GM10847 (cell line): ENCODE results near the gene RABAC1.

ENCODE experiments used
- POLR2A ChIP-seq: IDR thresholded peaks from 2 replicates; pipeline ENCODE4 v1.6.1; 2011; ENCODE audit not compliant: insufficient read length; ENCODE audit errors: extremely low read depth

RABAC1 gene

DNA sequence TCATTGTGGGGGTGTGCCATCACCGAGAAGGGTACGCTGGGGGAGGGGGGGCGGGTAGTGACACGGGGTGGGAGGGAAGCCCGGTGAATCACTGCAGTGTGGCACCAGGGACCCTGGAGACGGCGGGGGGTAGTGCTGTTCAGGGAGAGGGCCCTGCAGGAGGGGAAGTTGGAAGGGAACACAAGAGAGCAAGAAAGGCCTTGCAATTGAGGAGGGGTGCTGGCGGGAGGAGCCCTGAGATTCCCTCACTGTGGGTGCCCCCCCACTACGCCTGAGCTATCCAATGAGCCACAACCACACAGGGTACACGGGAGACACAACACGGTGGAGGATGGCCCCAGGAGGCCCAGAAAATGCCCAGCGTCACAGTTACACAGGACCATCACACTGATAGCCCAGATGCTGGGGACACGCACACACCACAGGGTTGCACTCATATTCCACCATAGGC lies 35.4 kb upstream of the RABAC1 start:
- TF ChIP-seq POLR2A = no peak

- no peak for TF ChIP-seq POLR2A
Observed at GRCh38 chr19:41993612-41994483, 34.7 kb upstream of the RABAC1 start, which contains the start of gene ATP1A3. TSS of gene ATP1A3 (minus strand) at chr19:41994230. CDS start at chr19:41994076, 154 bp downstream.

DNA sequence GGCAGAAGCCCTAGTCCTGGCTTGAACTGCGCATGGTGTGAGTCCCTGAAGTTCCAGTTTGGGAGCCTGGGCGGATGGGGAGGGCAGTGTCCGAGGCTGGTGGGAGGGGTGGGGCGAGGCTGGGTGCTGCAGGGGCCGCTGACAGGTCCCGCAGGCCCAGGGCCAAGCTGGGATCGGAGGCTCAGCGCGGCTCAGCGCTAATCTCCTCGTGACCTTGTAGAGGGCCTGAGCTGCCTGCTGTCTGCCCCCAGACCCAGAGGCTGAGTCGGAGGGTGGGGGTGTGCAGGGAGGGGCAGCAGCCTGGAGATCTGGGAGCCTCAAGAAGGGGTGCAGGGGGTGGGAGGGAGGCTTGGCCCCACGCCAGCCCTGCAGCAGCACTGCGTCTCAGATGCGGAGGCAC lies 31.9 kb upstream of the RABAC1 start:
- no peak for TF ChIP-seq POLR2A

- no peak for TF ChIP-seq POLR2A
Observed at GRCh38 chr19:41990615-41991014, 31.5 kb upstream of the RABAC1 start.

DNA sequence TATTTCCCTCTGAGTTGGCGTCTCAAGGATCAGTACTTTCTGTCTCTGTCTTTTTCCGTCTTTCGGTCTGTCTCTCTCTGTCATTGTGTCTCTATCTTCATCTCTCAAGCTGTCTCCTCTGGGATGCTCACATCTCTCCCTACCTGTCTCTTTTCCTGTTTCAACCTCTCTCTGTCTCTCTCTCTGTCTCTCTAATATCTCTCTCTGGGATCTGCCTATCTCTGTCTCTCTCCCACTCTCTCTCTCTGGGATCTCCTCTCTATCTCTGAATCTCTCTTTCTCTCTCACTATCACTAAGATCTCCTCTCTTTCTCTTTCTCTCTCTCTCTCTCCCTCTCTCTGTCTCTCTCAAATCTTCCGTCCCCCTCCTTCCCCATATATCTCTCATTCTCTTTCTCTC lies 30.9 kb upstream of the RABAC1 start:
- TF ChIP-seq POLR2A = no peak

GRCh38 chr19:41988947-41989346 lies 29.8 kb upstream of the RABAC1 start:
- no peak for TF ChIP-seq POLR2A

- no peak for TF ChIP-seq POLR2A
Observed at GRCh38 chr19:41987141-41987860, 28.2 kb upstream of the RABAC1 start.

DNA sequence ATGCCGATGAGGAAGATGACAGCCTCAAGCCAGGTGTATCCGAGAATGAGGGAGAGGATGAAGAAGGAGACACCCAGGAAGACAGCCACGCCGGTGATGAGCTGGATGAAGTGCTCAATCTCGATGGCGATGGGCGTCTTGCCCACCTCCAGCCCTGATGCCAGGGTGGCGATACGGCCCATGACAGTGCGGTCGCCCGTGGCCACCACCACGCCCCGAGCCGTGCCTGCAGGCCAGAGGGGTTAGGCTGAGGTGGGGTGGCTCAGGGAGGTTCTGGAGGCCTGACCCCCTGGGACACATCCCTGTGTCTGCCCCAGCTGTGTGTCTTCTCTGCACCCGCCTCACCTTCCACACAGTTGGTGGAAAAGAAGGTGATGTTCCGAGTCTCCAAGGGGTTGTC lies 25.8 kb upstream of the RABAC1 start:
- no peak for TF ChIP-seq POLR2A

DNA sequence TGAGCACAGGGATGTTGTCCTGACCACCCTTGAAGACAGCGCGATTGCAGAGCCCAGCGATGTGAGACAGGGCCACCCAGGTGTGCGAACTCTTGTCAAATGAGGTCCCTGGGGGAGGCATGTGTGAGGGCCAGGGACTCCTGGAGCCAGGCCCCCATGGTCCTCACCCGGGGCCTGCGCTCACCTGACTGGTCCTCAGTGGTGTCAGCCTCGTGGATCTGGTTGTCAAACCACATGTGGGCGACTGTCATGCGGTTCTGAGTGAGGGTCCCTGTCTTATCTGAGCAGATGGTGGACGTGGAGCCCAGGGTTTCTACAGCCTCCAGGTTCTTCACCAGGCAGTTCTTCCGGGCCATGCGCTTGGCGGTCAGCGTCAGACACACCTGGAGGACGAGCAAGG lies 22.6 kb upstream of the RABAC1 start:
- no peak for TF ChIP-seq POLR2A

GRCh38 chr19:41978470-41978869 lies 19.3 kb upstream of the RABAC1 start:
- no peak for TF ChIP-seq POLR2A

GRCh38 chr19:41977916-41978315 lies 18.8 kb upstream of the RABAC1 start:
- no peak for TF ChIP-seq POLR2A

- TF ChIP-seq POLR2A = no peak
Observed at GRCh38 chr19:41974652-41975051, 15.5 kb upstream of the RABAC1 start.

DNA sequence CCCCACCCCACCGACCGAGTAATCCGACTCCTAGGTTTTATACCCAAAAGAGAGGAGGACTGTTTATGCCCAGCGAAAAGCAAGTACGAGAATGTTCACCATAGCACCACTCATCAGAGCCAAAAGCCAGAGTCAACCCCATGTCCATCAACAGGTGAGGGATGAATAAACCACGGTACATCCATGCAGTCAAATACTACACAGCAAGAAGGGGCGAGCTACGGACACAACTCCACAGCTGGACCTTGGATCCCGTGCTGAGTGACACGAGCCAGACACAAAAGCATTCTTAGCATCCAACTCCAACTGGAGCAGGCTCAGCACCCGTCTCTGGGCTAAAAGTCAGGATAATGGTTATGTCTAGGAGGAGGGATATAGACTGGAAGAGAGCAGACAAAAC lies 12.2 kb upstream of the RABAC1 start:
- no peak for TF ChIP-seq POLR2A

DNA sequence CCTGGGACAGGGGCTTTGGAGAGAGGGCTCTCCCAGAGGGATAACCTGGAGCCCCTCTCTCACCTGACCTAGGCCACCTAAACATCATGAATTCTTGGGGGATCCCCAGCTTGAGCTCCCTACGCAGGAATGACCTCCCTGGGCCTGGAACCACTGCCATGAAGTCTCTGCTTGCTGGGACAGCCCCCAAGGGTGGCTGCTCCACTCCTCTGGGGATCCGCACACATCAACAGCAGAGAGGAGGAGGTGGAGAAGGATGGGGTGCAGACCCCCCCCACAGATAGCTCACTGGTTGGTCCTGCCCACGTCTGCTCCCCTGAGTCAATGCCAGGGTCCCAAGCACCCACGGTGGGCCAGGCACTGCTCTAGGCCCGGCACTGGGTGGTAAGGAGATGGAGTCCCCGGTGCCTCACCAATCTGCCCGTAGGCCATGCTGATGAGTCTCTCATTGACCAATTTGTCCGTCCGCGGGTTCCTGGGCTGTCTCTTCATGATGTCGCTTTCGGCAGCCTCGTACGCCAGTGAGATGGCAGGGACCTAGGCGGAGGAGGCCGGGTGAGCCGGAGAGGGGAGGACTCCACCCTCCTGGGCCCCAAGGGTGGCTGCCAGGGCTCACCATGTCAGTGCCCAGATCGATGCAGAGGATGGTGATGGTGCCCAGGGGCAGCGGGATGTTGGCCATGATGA lies 10.8 kb upstream of the RABAC1 start:
- TF ChIP-seq POLR2A = no peak

GRCh38 chr19:41968751-41969595 lies 9.9 kb upstream of the RABAC1 start:
- TF ChIP-seq POLR2A = no peak
